ENCODE data around the gene ATAD3B.

DNA sequence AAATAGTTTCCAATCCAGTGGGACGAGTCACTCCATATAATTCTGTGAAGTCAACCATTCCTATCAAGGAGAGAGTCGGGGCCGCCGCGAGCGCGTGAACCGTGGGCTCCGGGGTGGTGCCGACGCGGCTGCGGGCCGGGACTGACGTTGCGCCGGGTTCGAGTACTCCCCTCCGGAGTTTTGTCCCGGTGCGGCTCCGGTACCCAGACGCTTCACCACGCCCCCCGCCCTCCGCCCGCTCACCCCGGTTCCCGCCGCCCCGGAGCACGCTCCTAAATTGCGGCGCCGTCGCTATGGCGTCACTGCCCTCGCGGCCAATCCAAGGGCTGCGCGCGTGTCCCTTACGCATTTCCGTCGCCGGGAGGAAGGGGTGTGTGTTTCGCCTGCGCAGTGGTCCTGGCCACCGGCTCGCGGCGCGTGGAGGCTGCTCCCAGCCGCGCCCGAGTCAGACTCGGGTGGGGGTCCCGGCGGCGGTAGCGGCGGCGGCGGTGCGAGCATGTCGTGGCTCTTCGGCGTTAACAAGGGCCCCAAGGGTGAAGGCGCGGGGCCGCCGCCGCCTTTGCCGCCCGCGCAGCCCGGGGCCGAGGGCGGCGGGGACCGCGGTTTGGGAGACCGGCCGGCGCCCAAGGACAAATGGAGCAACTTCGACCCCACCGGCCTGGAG, at the start of gene ATAD3B:
- peak in 1 of 2 donors; percentile 54 for TF ChIP-seq POLR2A (IDR thresholded peaks at IDR 0.05)
- TF ChIP-seq, protein P1, sequence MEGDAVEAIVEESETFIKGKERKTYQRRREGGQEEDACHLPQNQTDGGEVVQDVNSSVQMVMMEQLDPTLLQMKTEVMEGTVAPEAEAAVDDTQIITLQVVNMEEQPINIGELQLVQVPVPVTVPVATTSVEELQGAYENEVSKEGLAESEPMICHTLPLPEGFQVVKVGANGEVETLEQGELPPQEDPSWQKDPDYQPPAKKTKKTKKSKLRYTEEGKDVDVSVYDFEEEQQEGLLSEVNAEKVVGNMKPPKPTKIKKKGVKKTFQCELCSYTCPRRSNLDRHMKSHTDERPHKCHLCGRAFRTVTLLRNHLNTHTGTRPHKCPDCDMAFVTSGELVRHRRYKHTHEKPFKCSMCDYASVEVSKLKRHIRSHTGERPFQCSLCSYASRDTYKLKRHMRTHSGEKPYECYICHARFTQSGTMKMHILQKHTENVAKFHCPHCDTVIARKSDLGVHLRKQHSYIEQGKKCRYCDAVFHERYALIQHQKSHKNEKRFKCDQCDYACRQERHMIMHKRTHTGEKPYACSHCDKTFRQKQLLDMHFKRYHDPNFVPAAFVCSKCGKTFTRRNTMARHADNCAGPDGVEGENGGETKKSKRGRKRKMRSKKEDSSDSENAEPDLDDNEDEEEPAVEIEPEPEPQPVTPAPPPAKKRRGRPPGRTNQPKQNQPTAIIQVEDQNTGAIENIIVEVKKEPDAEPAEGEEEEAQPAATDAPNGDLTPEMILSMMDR (IDR thresholded peaks at IDR 0.05), result no peak
